Liver (tissue), 10 donors: ENCODE results near the gene ARID4B. TPM values are rescaled to one million over a fixed set of nuclear protein-coding genes. Genes with fewer than 3 reads are reported as not detected.

Experiments
- DNase-seq: peaks from one replicate; pipeline ENCODE4 v3.0.0-alpha.2; 2017; ENCODE audit warnings: low spot score
- H3K27ac ChIP-seq, 2 donors: one replicate each; pipeline ENCODE4 v1.7.0; 2013; ENCODE audit warnings: inconsistent platforms in 2 of 2, low read length in 2 of 2, control low read depth in 1 of 2, low read depth in 1 of 2, mild to moderate bottlenecking in 1 of 2
- H3K27me3 ChIP-seq, 4 donors: one replicate each; pipeline versions ENCODE4 v1.6.1 to v1.7.0; 2013; ENCODE audit warnings: low read length in 3 of 4, inconsistent platforms in 1 of 4, mild to moderate bottlenecking in 1 of 4, moderate library complexity in 1 of 4; ENCODE audit not compliant: control insufficient read depth in 4 of 4, insufficient read depth in 4 of 4
- H3K36me3 ChIP-seq, 4 donors: one replicate each; pipeline versions ENCODE4 v1.6.1 to v1.7.0; 2013; ENCODE audit warnings: low read length in 3 of 4, mild to moderate bottlenecking in 3 of 4, low read depth in 1 of 4, moderate library complexity in 1 of 4; ENCODE audit not compliant: control insufficient read depth in 4 of 4, insufficient read depth in 3 of 4
- H3K4me1 ChIP-seq, 4 donors: one replicate each; pipeline versions ENCODE4 v1.6.1 to v1.7.0; 2013; ENCODE audit warnings: low read length in 3 of 4, mild to moderate bottlenecking in 3 of 4, moderate library complexity in 1 of 4; ENCODE audit not compliant: control insufficient read depth in 4 of 4, insufficient read depth in 4 of 4
- H3K4me3 ChIP-seq, 3 donors: one replicate each; pipeline versions ENCODE4 v1.6.1 to v1.7.0; 2013; ENCODE audit warnings: low read length in 3 of 3, control low read depth in 1 of 3, low read depth in 1 of 3, mild to moderate bottlenecking in 1 of 3
- H3K9ac ChIP-seq, 2 donors: one replicate each; pipeline ENCODE4 v1.7.0; 2013; ENCODE audit warnings: low read length in 2 of 2, mild to moderate bottlenecking in 2 of 2, moderate library complexity in 2 of 2, control low read depth in 1 of 2, low read depth in 1 of 2
- H3K9me3 ChIP-seq, 4 donors: one replicate each; pipeline versions ENCODE4 v1.6.1 to v1.7.0; 2013; ENCODE audit warnings: low read length in 3 of 4; ENCODE audit not compliant: control insufficient read depth in 4 of 4
- FOXA2 ChIP-seq: IDR thresholded peaks from 2 replicates; pipeline ENCODE4 v1.6.1; 2016; ENCODE audit warnings: antibody characterized with exemption
- HNF4G ChIP-seq: IDR thresholded peaks from 2 replicates; pipeline ENCODE4 v1.6.1; 2016; ENCODE audit warnings: antibody characterized with exemption
- JUND ChIP-seq, 2 donors: IDR thresholded peaks; 2 replicates each; pipeline ENCODE4 v1.6.1; 2016; ENCODE audit warnings: antibody characterized with exemption in 2 of 2
- MAX ChIP-seq: IDR thresholded peaks from 2 replicates; pipeline ENCODE4 v1.6.1; 2016; ENCODE audit warnings: antibody characterized with exemption
- NR2F2 ChIP-seq: IDR thresholded peaks from 2 replicates; pipeline ENCODE4 v1.6.1; 2016; ENCODE audit warnings: antibody characterized with exemption
- RAD21 ChIP-seq, 2 donors: IDR thresholded peaks; 2 replicates each; pipeline ENCODE4 v1.6.1; 2016; ENCODE audit warnings: antibody characterized with exemption in 2 of 2, mild to moderate bottlenecking in 2 of 2
- REST ChIP-seq: IDR thresholded peaks from 2 replicates; pipeline ENCODE4 v1.6.1; 2016; ENCODE audit warnings: antibody characterized with exemption, mild to moderate bottlenecking
- RXRA ChIP-seq, 2 donors: IDR thresholded peaks; 2 replicates each; pipeline ENCODE4 v1.6.1; 2017 to 2018; ENCODE audit warnings: antibody characterized with exemption in 2 of 2, mild to moderate bottlenecking in 1 of 2
- TAF1 ChIP-seq: conservative IDR thresholded peaks from 2 replicates; pipeline ENCODE4 v1.6.1; 2016; ENCODE audit warnings: antibody characterized with exemption, mild to moderate bottlenecking
- YY1 ChIP-seq: IDR thresholded peaks from 2 replicates; pipeline ENCODE4 v1.6.1; 2016; ENCODE audit warnings: antibody characterized with exemption, mild to moderate bottlenecking
- ZBTB33 ChIP-seq: IDR thresholded peaks from 2 replicates; pipeline ENCODE4 v1.6.1; 2016; ENCODE audit warnings: antibody characterized with exemption
- WGBS: extraction: QIAGEN DNeasy Blood & Tissue Kit; methylation state at CpG from one replicate; pipeline ENCODE4 v1.1.7; 2013; 5-methylcytosine and 5-hydroxymethylcytosine counted together
- polyA plus RNA-seq, 2 donors: library from polyadenylated mRNA; stranded (reverse) in 1 of 2; unstranded in 1 of 2; fragments of 200-250 nt in 1 of 2; fragments of >200 nt in 1 of 2; fragmentation: Nextera tagmentation in 1 of 2; extraction: Ambion mirVana in 1 of 2; gene quantifications; one replicate each; pipeline versions ENCODE4 v1.2.1 to v1.2.3, GENCODE V29; 2013 to 2015
- small RNA-seq: library from RNA; depleted of rRNA; stranded (forward); fragments of <200 nt; gene quantifications from one replicate; pipeline ENCODE3, GENCODE V24; 2014
- total RNA-seq, 2 donors: library from RNA; depleted of rRNA; stranded (reverse); fragments of >200 nt; gene quantifications; one replicate each; pipeline ENCODE4 v1.2.3, GENCODE V29; 2014
- donor health status: healthy.
- donor health status: healthy.
- donor health status: healthy.
- donor health status: healthy.
- donor health status: healthy.

ARID4B gene
- total and polyA plus RNA-seq, 4 donors, result 4.2 to 27.3 (median 21.3) TPM

GRCh38 chr1:235124665-235125064, 203.3 kb downstream of the ARID4B start:
- H3K4me1 ChIP-seq, result peaks cover 2 to 17% (median 11%) of the 10 kb centered on the region in 4 donors

GRCh38 chr1:235124111-235124510, 203.9 kb downstream of the ARID4B start:
- H3K9ac ChIP-seq, result no peak overlapping the region
- peaks cover 2 to 16% (median 11%) of the 10 kb centered on the region in 4 donors for H3K4me1 ChIP-seq
- DNase-seq, result no peak
- no peak overlapping the region for H3K27ac ChIP-seq
- H3K4me3 ChIP-seq, result no peak overlapping the region
- H3K27me3 ChIP-seq, result no peaks in the 10 kb centered on the region
- WGBS, result 94% methylated on average over 9 of the region's 9 CpGs
- peaks cover 0 to 10% (median 8%) of the 10 kb centered on the region in 4 donors for H3K36me3 ChIP-seq
- no peak for TF ChIP-seq MAX
- TF ChIP-seq RAD21 (IDR thresholded peaks at IDR 0.05), result no peak
- TF ChIP-seq FOXA2, result no peak
- TF ChIP-seq TAF1, result no peak
- no peak for TF ChIP-seq REST
- H3K9me3 ChIP-seq, result no peaks in the 10 kb centered on the region

More at GRCh38 chr1:235124665-235125064, 203.3 kb downstream of the ARID4B start:
- no peak for DNase-seq
- H3K27me3 ChIP-seq, result no peaks in the 10 kb centered on the region
- H3K36me3 ChIP-seq, result peaks cover 0 to 7% (median 3%) of the 10 kb centered on the region in 4 donors
- 86% methylated on average over 1 of the region's 1 CpG for WGBS
- no peak for TF ChIP-seq NR2F2
- no peak for TF ChIP-seq ZBTB33
- TF ChIP-seq YY1, result no peak
- no peak for TF ChIP-seq RXRA (IDR thresholded peaks at IDR 0.05)
- TF ChIP-seq HNF4G, result no peak
- TF ChIP-seq RAD21 (IDR thresholded peaks at IDR 0.05), result no peak
- no peak overlapping the region for H3K27ac ChIP-seq
- H3K4me3 ChIP-seq, result no peak overlapping the region
- no peak overlapping the region for H3K9ac ChIP-seq
- no peaks in the 10 kb centered on the region for H3K9me3 ChIP-seq

- Histone ChIP-seq H3K9me3 (no peaks in the 10 kb centered on the region), H3K27ac (no peak overlapping the region), H3K9ac (no peak overlapping the region), H3K36me3 (peaks cover 3 to 27% (median 25%) of the 10 kb centered on the region in 4 donors), H3K4me3 (no peak overlapping the region), H3K27me3 (no peaks in the 10 kb centered on the region), H3K4me1 (peaks cover 0 to 15% (median 6%) of the 10 kb centered on the region in 4 donors)
- DNase-seq, result no peak
- 84% methylated on average over 1 of the region's 1 CpG for WGBS
- TF ChIP-seq JUND (IDR thresholded peaks at IDR 0.05), result no peak
Measured at GRCh38 chr1:235122348-235122747, 205.6 kb downstream of the ARID4B start.

Small RNA genes within 50 kb of the gene (small RNA-seq; reads per million reads assigned to genes)
- gene AL391994.1 (not detected), gene MIR4753 (not detected), gene SNORA14B (6.6 reads per million, percentile 93 among the genes with 10 or more reads in this experiment)

Other genes with a start within 250 kb of the ARID4B start
- gene TOMM20, start 199.3 kb downstream of the ARID4B start, total RNA-seq, result 10 to 100 TPM; 34.9 to 43.3 TPM
- 10 to 100 TPM; 33.4 to 74.4 TPM for gene TOMM20, start 199.3 kb downstream of the ARID4B start, polyA plus RNA-seq
- 10 to 100 TPM; 15.6 to 18.8 TPM for gene RBM34, start 166.9 kb downstream of the ARID4B start, total RNA-seq
- 10 to 100 TPM; 18.8 to 30.2 TPM for gene RBM34, start 166.9 kb downstream of the ARID4B start, polyA plus RNA-seq
- gene GGPS1, start 391 bp upstream of the ARID4B start, total RNA-seq, result 10 to 100 TPM in 1 of 2 donors, 1 to 10 TPM in 1; 4.8 to 10.1 TPM
- gene GGPS1, start 391 bp upstream of the ARID4B start, polyA plus RNA-seq, result 10 to 100 TPM in 1 of 2 donors, 1 to 10 TPM in 1; 6.5 to 13.2 TPM
- gene TBCE, start 39.2 kb upstream of the ARID4B start, total RNA-seq, result 10 to 100 TPM; 12.3 to 19.7 TPM
- gene TBCE, start 39.2 kb upstream of the ARID4B start, polyA plus RNA-seq, result 10 to 100 TPM in 1 of 2 donors, 1 to 10 TPM in 1; 9.5 to 15.9 TPM
- gene B3GALNT2, start 176.3 kb upstream of the ARID4B start, total RNA-seq, result 10 to 100 TPM; 10.5 to 20.7 TPM
- 1 to 10 TPM; 2.3 to 3.7 TPM for gene B3GALNT2, start 176.3 kb upstream of the ARID4B start, polyA plus RNA-seq